ENCODE results near the gene ABCC9. TPM values are rescaled to one million over a fixed set of nuclear protein-coding genes. Genes with fewer than 3 reads are reported as not detected.
"Not testable (repeated sequence)": the region's sequence is repeated elsewhere in the genome, so short reads cannot be mapped to it uniquely, and the experiment has no call there.

ABCC9 gene
- total RNA-seq, 1 donor from 2014 or later = 45.6 TPM

- ATAC-seq (peak; percentile 40), DNase-seq (ENCODE audit: low spot score) (no peak)
- intact Hi-C loops (cut with DNase I) = no loop called here
Observed at GRCh38 chr12:21939435-21939834, 1.8 kb downstream of the ABCC9 start.

- ATAC-seq (no peak), DNase-seq (ENCODE audit: low spot score) (no peak)
- intact Hi-C loops (cut with DNase I) = no loop called here
Observed at GRCh38 chr12:21938879-21939278, 2.3 kb downstream of the ABCC9 start.

GRCh38 chr12:21934173-21934572 is 7.1 kb downstream of the ABCC9 start:
- intact Hi-C loops (cut with DNase I) = no loop called here
- DNase-seq (ENCODE audit: low spot score) (no peak), ATAC-seq (no peak)

- ATAC-seq (no peak), DNase-seq (ENCODE audit: low spot score) (no peak)
- intact Hi-C loops (cut with DNase I) = no loop called here
Observed at GRCh38 chr12:21933656-21934055, 7.6 kb downstream of the ABCC9 start.

- intact Hi-C loops (cut with DNase I); DNase-seq (ENCODE audit: low spot score); ATAC-seq: not testable (repeated sequence)
Observed at GRCh38 chr12:21929972-21930371, 11.3 kb downstream of the ABCC9 start.

GRCh38 chr12:21925296-21925913 is 15.8 kb downstream of the ABCC9 start:
- DNase-seq (ENCODE audit: low spot score) (no peak), ATAC-seq (no peak)
- intact Hi-C loops (cut with DNase I) = no loop called here

GRCh38 chr12:21921436-21921835 is 19.8 kb downstream of the ABCC9 start:
- DNase-seq (ENCODE audit: low spot score) = no peak
- no peak for ATAC-seq
- intact Hi-C loops (cut with DNase I) = no loop called here

GRCh38 chr12:21918456-21918855 is 22.8 kb downstream of the ABCC9 start:
- ATAC-seq (no peak), DNase-seq (ENCODE audit: low spot score) (no peak)
- intact Hi-C loops (cut with DNase I) = no loop called here

GRCh38 chr12:21913823-21914222 is 27.4 kb downstream of the ABCC9 start:
- intact Hi-C loops (cut with DNase I) = no loop called here
- ATAC-seq (peak; percentile 41), DNase-seq (ENCODE audit: low spot score) (no peak)

- intact Hi-C loops (cut with DNase I) = no loop called here
- ATAC-seq (no peak), DNase-seq (ENCODE audit: low spot score) (no peak)
Observed at GRCh38 chr12:21912318-21912717, 28.9 kb downstream of the ABCC9 start.

GRCh38 chr12:21911832-21912231 is 29.4 kb downstream of the ABCC9 start:
- intact Hi-C loops (cut with DNase I) = no loop called here
- DNase-seq (ENCODE audit: low spot score) (no peak), ATAC-seq (no peak)

- intact Hi-C loops (cut with DNase I) = no loop called here
- DNase-seq (ENCODE audit: low spot score) = no peak
- ATAC-seq = no peak
Observed at GRCh38 chr12:21910657-21911056, 30.6 kb downstream of the ABCC9 start.

GRCh38 chr12:21907948-21908837 is 33.0 kb downstream of the ABCC9 start:
- no peak for ATAC-seq
- DNase-seq (ENCODE audit: low spot score) = no peak
- intact Hi-C loops (cut with DNase I) = no loop called here

- no peak for DNase-seq (ENCODE audit: low spot score)
- ATAC-seq = no peak
- intact Hi-C loops (cut with DNase I) = no loop called here
Observed at GRCh38 chr12:21906919-21907493, 34.2 kb downstream of the ABCC9 start.

- DNase-seq (ENCODE audit: low spot score); ATAC-seq; intact Hi-C loops (cut with DNase I): not testable (repeated sequence)
Observed at GRCh38 chr12:21899532-21899931, 41.7 kb downstream of the ABCC9 start.

- no peak for DNase-seq (ENCODE audit: low spot score)
- intact Hi-C loops (cut with DNase I) = no loop called here
- ATAC-seq = no peak
Observed at GRCh38 chr12:21895651-21896050, 45.6 kb downstream of the ABCC9 start.

GRCh38 chr12:21894792-21895595 is 46.2 kb downstream of the ABCC9 start:
- DNase-seq (ENCODE audit: low spot score) (no peak), ATAC-seq (no peak)
- intact Hi-C loops (cut with DNase I) = no loop called here

- ATAC-seq = no peak
- intact Hi-C loops (cut with DNase I) = no loop called here
Observed at GRCh38 chr12:21893924-21894323, 47.3 kb downstream of the ABCC9 start.

GRCh38 chr12:21892341-21892740 is 48.9 kb downstream of the ABCC9 start:
- intact Hi-C loops (cut with DNase I) = no loop called here
- ATAC-seq = peak; percentile 41
- DNase-seq (ENCODE audit: low spot score) = no peak

More at GRCh38 chr12:21893924-21894323, 47.3 kb downstream of the ABCC9 start:
- DNase-seq (ENCODE audit: low spot score) = no peak

All from sciatic nerve (tissue), 2 donors.